Ovary (tissue), 3 donors: ENCODE data around the gene WNT7B.

ENCODE experiments used
- EP300 ChIP-seq: sonication (generic); formaldehyde crosslinking; IDR thresholded peaks from one replicate; pipeline ENCODE4 v1.6.1; 2017; ENCODE audit warnings: antibody characterized with exemption
- POLR2A ChIP-seq: fragments of 450-650 bp; IDR thresholded peaks from one replicate; pipeline ENCODE4 v1.6.1; 2017; ENCODE audit warnings: antibody characterized with exemption, mild to moderate bottlenecking, moderate library complexity
- TF ChIP-seq, protein P1 (sequence below), 3 donors: fragments of 450-650 bp in 2 of 3; fragments of 200-600 bp in 1 of 3; IDR thresholded peaks; one replicate each; pipeline versions ENCODE4 v1.5.1 to v1.8.0; 2016 to 2022; ENCODE audit warnings: antibody characterized with exemption in 3 of 3, mild to moderate bottlenecking in 1 of 3
- donor health status: DM: no; HTN: no; CAD: no.

- no peak for TF ChIP-seq POLR2A
- TF ChIP-seq, protein P1, sequence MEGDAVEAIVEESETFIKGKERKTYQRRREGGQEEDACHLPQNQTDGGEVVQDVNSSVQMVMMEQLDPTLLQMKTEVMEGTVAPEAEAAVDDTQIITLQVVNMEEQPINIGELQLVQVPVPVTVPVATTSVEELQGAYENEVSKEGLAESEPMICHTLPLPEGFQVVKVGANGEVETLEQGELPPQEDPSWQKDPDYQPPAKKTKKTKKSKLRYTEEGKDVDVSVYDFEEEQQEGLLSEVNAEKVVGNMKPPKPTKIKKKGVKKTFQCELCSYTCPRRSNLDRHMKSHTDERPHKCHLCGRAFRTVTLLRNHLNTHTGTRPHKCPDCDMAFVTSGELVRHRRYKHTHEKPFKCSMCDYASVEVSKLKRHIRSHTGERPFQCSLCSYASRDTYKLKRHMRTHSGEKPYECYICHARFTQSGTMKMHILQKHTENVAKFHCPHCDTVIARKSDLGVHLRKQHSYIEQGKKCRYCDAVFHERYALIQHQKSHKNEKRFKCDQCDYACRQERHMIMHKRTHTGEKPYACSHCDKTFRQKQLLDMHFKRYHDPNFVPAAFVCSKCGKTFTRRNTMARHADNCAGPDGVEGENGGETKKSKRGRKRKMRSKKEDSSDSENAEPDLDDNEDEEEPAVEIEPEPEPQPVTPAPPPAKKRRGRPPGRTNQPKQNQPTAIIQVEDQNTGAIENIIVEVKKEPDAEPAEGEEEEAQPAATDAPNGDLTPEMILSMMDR (IDR thresholded peaks at IDR 0.05), result no peak
- no peak for TF ChIP-seq EP300
These were observed 62.7 kb downstream of the WNT7B start for GRCh38 chr22:45914309-45914708.
